Glutamatergic neuron (in vitro differentiated cells): ENCODE data around the gene ZNF574. TPM values are rescaled to one million over a fixed set of nuclear protein-coding genes. Genes with fewer than 3 reads are reported as not detected.

Source experiments
- DNase-seq: peaks from one replicate; pipeline ENCODE4 v3.0.0; 2022
- H3K27ac Mint-ChIP-seq: one replicate; pipeline ENCODE4 v1.8.0; 2020; ENCODE audit warnings: mild to moderate bottlenecking, mixed read lengths, inconsistent platforms; ENCODE audit not compliant: unreplicated experiment
- H3K27me3 Mint-ChIP-seq: one replicate; pipeline ENCODE4 v1.8.0; 2020; ENCODE audit warnings: mild to moderate bottlenecking, moderate library complexity, mixed read lengths, inconsistent platforms; ENCODE audit not compliant: unreplicated experiment
- H3K36me3 Mint-ChIP-seq: one replicate; pipeline ENCODE4 v1.8.0; 2020; ENCODE audit warnings: mild to moderate bottlenecking, mixed read lengths, inconsistent platforms; ENCODE audit not compliant: unreplicated experiment
- H3K4me1 Mint-ChIP-seq: one replicate; pipeline ENCODE4 v1.8.0; 2020; ENCODE audit warnings: mild to moderate bottlenecking, low read depth, mixed read lengths, inconsistent platforms; ENCODE audit not compliant: unreplicated experiment
- H3K4me3 Mint-ChIP-seq: one replicate; pipeline ENCODE4 v1.8.0; 2020; ENCODE audit warnings: mild to moderate bottlenecking, mixed read lengths, inconsistent platforms; ENCODE audit not compliant: unreplicated experiment
- H3K9me3 Mint-ChIP-seq: one replicate; pipeline ENCODE4 v1.8.0; 2020; ENCODE audit warnings: mild to moderate bottlenecking, moderate library complexity, mixed read lengths, inconsistent platforms; ENCODE audit not compliant: unreplicated experiment
- CTCF ChIP-seq: fragments of 200-600 bp; sonication (generic); IDR thresholded peaks from one replicate; pipeline ENCODE4 v1.5.0; 2021; ENCODE audit not compliant: partially characterized antibody, unreplicated experiment
- total RNA-seq: library from RNA; stranded (reverse); fragmentation: NEBNext Ultra II Directional; extraction: Animal tissue kit (Norgen Biotek cat#: 25700); gene quantifications from one replicate; pipeline ENCODE4 v1.2.1, GENCODE V29; 2021; ENCODE audit not compliant: unreplicated experiment

The ZNF574 gene
- total RNA-seq, 1 donor from 2014 or later: 24.1 TPM

DNA sequence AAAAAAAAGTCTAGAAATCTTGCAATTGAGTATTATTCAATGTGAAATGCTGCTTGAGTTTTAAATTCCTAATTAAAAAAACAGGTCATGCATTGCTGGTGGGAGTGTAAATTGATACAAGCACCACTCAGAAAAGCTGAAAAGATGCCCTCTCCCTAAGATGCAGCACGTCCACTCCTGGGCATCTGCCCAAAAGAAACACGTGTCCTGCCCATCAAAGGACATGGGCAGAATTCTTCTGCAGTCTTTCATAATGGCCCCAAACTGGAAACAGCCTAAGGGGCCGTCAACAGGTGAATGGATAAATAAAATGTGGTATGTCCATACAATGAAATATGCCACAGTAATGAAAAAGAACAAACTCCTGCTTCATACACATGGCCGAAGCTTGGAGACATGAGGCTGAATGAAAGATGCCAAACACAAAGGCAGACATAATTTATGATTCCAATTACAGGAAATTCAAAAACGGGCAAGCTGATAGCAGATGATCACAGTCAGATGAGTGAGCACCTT lies 48.5 kb downstream of the ZNF574 start:
- peaks cover 15% of the 10 kb centered on the region for H3K27me3 Mint-ChIP-seq
- TF ChIP-seq CTCF: no peak
- H3K36me3 Mint-ChIP-seq: peaks cover 9% of the 10 kb centered on the region
- H3K9me3 Mint-ChIP-seq: peaks cover 8% of the 10 kb centered on the region
- H3K4me3 Mint-ChIP-seq: no peak overlapping the region
- DNase-seq: no peak
- H3K4me1 Mint-ChIP-seq: peaks cover 21% of the 10 kb centered on the region
- no peak overlapping the region for H3K27ac Mint-ChIP-seq

GRCh38 chr19:42125536-42125935 lies 49.6 kb downstream of the ZNF574 start:
- no peak overlapping the region for H3K27ac Mint-ChIP-seq
- H3K4me1 Mint-ChIP-seq: peaks cover 28% of the 10 kb centered on the region
- H3K9me3 Mint-ChIP-seq: peaks cover 14% of the 10 kb centered on the region
- H3K4me3 Mint-ChIP-seq: no peak overlapping the region
- no peak for TF ChIP-seq CTCF
- H3K27me3 Mint-ChIP-seq: peaks cover 21% of the 10 kb centered on the region
- no peak for DNase-seq
- peaks cover 8% of the 10 kb centered on the region for H3K36me3 Mint-ChIP-seq

GRCh38 chr19:42126574-42126973 lies 50.6 kb downstream of the ZNF574 start:
- no peak for TF ChIP-seq CTCF
- Mint-ChIP-seq H3K27me3 (peaks cover 20% of the 10 kb centered on the region), H3K4me1 (peaks cover 25% of the 10 kb centered on the region), H3K27ac (no peak overlapping the region), H3K9me3 (peaks cover 18% of the 10 kb centered on the region), H3K36me3 (peaks cover 5% of the 10 kb centered on the region), H3K4me3 (no peak overlapping the region)
- no peak for DNase-seq

DNA sequence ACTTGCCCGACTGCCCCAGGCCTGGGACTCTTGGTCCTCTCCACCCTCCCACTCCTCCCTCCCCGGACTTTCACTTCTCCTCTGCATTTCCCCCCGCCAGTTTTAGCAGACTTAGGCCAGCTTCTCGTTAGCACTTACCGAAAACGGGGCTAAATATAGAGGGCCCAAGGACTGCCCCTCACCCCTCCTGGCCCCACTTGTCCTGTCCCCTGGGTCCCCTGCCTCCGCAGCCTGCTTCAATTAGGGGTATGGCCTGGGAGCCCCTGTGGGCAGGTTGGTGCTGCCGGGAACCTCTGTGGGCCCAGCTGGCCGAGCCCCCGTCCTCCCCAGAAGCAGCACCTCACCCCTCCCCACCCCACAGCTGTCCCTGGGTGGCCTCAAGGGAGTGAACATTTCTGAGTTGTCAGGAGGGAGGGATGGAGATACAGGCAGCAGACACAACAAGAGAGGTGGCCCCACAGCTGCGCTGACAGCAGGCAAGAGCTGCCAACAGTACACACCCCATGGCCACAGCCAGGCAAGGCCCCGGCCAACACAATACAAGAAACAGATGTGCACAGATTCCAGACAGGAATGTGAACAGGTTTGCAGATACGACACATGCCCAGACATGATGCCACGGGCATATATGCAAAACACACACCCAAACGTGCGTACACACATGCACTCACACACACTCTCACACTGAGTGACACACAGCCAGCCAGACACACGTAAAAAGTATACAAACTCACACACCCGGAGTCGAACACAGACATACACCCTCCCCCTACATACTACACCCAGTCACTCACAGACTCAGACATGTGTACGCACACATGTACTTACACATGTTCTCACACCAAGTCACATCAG lies 53.7 kb downstream of the ZNF574 start:
- TF ChIP-seq CTCF: no peak
- peaks cover under 1% of the 10 kb centered on the region for H3K36me3 Mint-ChIP-seq
- H3K27me3 Mint-ChIP-seq: peaks cover 26% of the 10 kb centered on the region
- H3K9me3 Mint-ChIP-seq: peaks cover 24% of the 10 kb centered on the region
- DNase-seq: peak; percentile 67
- peaks cover 33% of the 10 kb centered on the region for H3K4me1 Mint-ChIP-seq
- peak overlapping the region; percentile 69 for H3K27ac Mint-ChIP-seq
- peak overlapping the region; percentile 32 for H3K4me3 Mint-ChIP-seq

DNA sequence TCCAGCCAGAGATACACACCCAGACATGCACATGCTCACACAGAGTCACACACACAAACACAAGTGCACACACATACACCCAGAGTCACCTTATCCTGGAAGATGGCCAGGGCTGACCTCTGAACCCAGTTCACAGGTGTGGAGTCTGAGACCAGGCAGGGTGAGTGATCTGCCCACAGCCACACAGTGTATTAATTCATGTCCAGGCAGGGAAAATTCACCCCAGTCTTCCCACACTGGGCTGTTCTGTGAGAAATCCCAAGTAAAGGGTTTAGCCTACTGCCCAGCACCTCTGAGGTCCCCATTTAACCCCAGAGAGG lies 54.2 kb downstream of the ZNF574 start:
- no peak for DNase-seq
- no peaks in the 10 kb centered on the region for H3K36me3 Mint-ChIP-seq
- H3K27ac Mint-ChIP-seq: peak overlapping the region; percentile 69
- peaks cover 26% of the 10 kb centered on the region for H3K27me3 Mint-ChIP-seq
- H3K4me1 Mint-ChIP-seq: peaks cover 36% of the 10 kb centered on the region
- H3K4me3 Mint-ChIP-seq: peak overlapping the region; percentile 32
- peaks cover 24% of the 10 kb centered on the region for H3K9me3 Mint-ChIP-seq
- no peak for TF ChIP-seq CTCF
